Measurements from ENCODE around the gene AXIN1.

The AXIN1 gene

GRCh38 chr16:245105-245504 lies 107.4 kb downstream of the AXIN1 start:
- H3K9ac ChIP-seq = peak overlapping the region in 1 of 11 experiments; percentile 27; a peak in 2 of 22 replicates
- H4K20me1 ChIP-seq = peaks cover 0 to 7% (median 0%) of the 10 kb centered on the region in 11 experiments; a peak in 6 of 22 replicates
- peak overlapping the region in 7 of 11 experiments; percentile 2 to 38 (median 16); a peak in 6 of 22 replicates for H3K27ac ChIP-seq
- peaks cover 44 to 80% (median 58%) of the 10 kb centered on the region in 10 experiments for H3K4me1 ChIP-seq
- no peak overlapping the region for H3K4me3 ChIP-seq
- no peaks in the 10 kb centered on the region for H3K27me3 ChIP-seq
- no peak for TF ChIP-seq Cebpa-rat (IDR thresholded peaks at IDR 0.05)
- peak overlapping the region; percentile 3 to 67 (median 37); a peak in 16 of 22 replicates for H3K4me2 ChIP-seq
- H3K9me3 ChIP-seq (replicated peaks in 1 of 11) = peaks cover 0 to 9% (median 7%) of the 10 kb centered on the region in 11 experiments; a peak in 10 of 22 replicates
- peaks cover 7 to 40% (median 19%) of the 10 kb centered on the region in 11 experiments for H3K36me3 ChIP-seq

- Histone ChIP-seq H3K9me3 (replicated peaks in 1 of 11) (peaks cover 0 to 9% (median 7%) of the 10 kb centered on the region in 11 experiments; a peak in 10 of 22 replicates), H3K27me3 (no peaks in the 10 kb centered on the region), H3K27ac (peak overlapping the region in 7 of 11 experiments; percentile 38 to 69 (median 58); a peak in 3 of 22 replicates), H3K4me1 (peaks cover 56 to 78% (median 66%) of the 10 kb centered on the region in 10 experiments), H3K9ac (no peak overlapping the region), H3K4me3 (no peak overlapping the region), H3K4me2 (peak overlapping the region in 10 of 11 experiments; percentile 26 to 84 (median 62); a peak in 19 of 22 replicates), H4K20me1 (peaks cover 0 to 9% (median 3%) of the 10 kb centered on the region in 11 experiments; a peak in 7 of 22 replicates), H3K36me3 (peaks cover 5 to 25% (median 9%) of the 10 kb centered on the region in 11 experiments; a peak in 17 of 22 replicates)
- TF ChIP-seq Cebpa-rat (IDR thresholded peaks at IDR 0.05) = no peak
Observed at GRCh38 chr16:243348-243747, 109.2 kb downstream of the AXIN1 start.

- peak overlapping the region in 10 of 11 experiments; percentile 19 to 69 (median 54); a peak in 18 of 22 replicates for H3K27ac ChIP-seq
Observed at GRCh38 chr16:242281-242680, 110.2 kb downstream of the AXIN1 start.

GRCh38 chr16:240559-240958 lies 112.0 kb downstream of the AXIN1 start:
- H3K9me3 ChIP-seq (replicated peaks in 1 of 11) = peaks cover 0 to 9% (median 7%) of the 10 kb centered on the region in 11 experiments; a peak in 10 of 22 replicates
- peaks cover 0 to 9% (median 0%) of the 10 kb centered on the region in 11 experiments; a peak in 7 of 22 replicates for H4K20me1 ChIP-seq
- no peak for TF ChIP-seq Cebpa-rat (IDR thresholded peaks at IDR 0.05)
- H3K9ac ChIP-seq = peak overlapping the region in 5 of 11 experiments; percentile 2 to 43 (median 8); a peak in 4 of 22 replicates
- H3K27me3 ChIP-seq = no peaks in the 10 kb centered on the region
- peak overlapping the region in 9 of 11 experiments; percentile 29 to 84 (median 59); a peak in 17 of 22 replicates for H3K4me2 ChIP-seq
- peaks cover 63 to 75% (median 69%) of the 10 kb centered on the region in 10 experiments for H3K4me1 ChIP-seq
- H3K4me3 ChIP-seq = no peak overlapping the region
- H3K36me3 ChIP-seq = peaks cover 0 to 26% (median 10%) of the 10 kb centered on the region in 11 experiments; a peak in 14 of 22 replicates
- H3K27ac ChIP-seq = peak overlapping the region in 9 of 11 experiments; percentile 7 to 68 (median 53); a peak in 11 of 22 replicates

More at GRCh38 chr16:242281-242680, 110.2 kb downstream of the AXIN1 start:
- Histone ChIP-seq H3K9ac (peak overlapping the region in 8 of 11 experiments; percentile 12 to 54 (median 36); a peak in 10 of 22 replicates), H3K9me3 (replicated peaks in 1 of 11) (peaks cover 0 to 9% (median 7%) of the 10 kb centered on the region in 11 experiments; a peak in 10 of 22 replicates), H3K4me2 (peak overlapping the region; percentile 31 to 84 (median 66)), H3K27me3 (no peaks in the 10 kb centered on the region), H3K4me3 (no peak overlapping the region), H3K36me3 (peaks cover 0 to 23% (median 10%) of the 10 kb centered on the region in 11 experiments; a peak in 14 of 22 replicates), H4K20me1 (peaks cover 0 to 9% (median 3%) of the 10 kb centered on the region in 11 experiments; a peak in 7 of 22 replicates), H3K4me1 (peaks cover 56 to 78% (median 66%) of the 10 kb centered on the region in 10 experiments)
- no peak for TF ChIP-seq Cebpa-rat (IDR thresholded peaks at IDR 0.05)

- Histone ChIP-seq H4K20me1 (peaks cover 0 to 9% (median 0%) of the 10 kb centered on the region in 11 experiments; a peak in 7 of 22 replicates), H3K9me3 (replicated peaks in 1 of 11) (peaks cover 0 to 9% (median 7%) of the 10 kb centered on the region in 11 experiments; a peak in 10 of 22 replicates), H3K9ac (peak overlapping the region in 7 of 11 experiments; percentile 2 to 43 (median 8); a peak in 4 of 22 replicates), H3K4me1 (peaks cover 59 to 69% (median 64%) of the 10 kb centered on the region in 10 experiments), H3K4me2 (peak overlapping the region in 10 of 11 experiments; percentile 4 to 84 (median 48); a peak in 19 of 22 replicates), H3K4me3 (no peak overlapping the region), H3K36me3 (peaks cover 0 to 26% (median 10%) of the 10 kb centered on the region in 11 experiments; a peak in 14 of 22 replicates), H3K27me3 (no peaks in the 10 kb centered on the region), H3K27ac (peak overlapping the region; percentile 7 to 65 (median 28); a peak in 15 of 22 replicates)
- no peak for TF ChIP-seq Cebpa-rat (IDR thresholded peaks at IDR 0.05)
Observed at GRCh38 chr16:239948-240277, 112.6 kb downstream of the AXIN1 start.
